ENCODE results near the gene PLXNA2. TPM values are rescaled to one million over a fixed set of nuclear protein-coding genes. Genes with fewer than 3 reads are reported as not detected.

PLXNA2 gene
- total RNA-seq, 1 donor from 2014 or later: 17.7 TPM

DNA sequence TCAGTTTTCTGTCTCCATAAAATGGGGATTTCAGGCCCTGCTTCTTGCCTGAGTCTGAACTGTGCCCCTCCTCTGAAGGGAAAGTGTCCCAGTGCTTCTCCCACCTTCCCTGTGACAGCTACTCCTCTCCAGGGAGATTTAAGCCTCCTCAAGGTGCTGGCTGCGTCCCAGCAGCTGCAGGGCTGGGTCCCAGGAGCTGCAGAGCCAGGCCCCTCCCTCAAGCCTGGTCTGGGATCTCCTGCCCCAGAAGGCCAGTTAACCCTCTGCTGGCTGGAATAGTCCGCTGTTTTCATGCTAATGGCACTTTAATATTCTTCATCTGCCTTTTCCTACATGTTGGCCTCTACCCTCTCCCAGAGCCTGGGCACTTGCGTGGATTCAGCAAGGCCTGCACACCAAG is 99.0 kb downstream of the PLXNA2 start:
- no peaks in the 10 kb centered on the region for H3K79me2 ChIP-seq (ENCODE audit: insufficient read depth, low read length)
- no peaks in the 10 kb centered on the region for H3K36me3 Mint-ChIP-seq (ENCODE audit: low read depth, unreplicated experiment)
- H3K4me2 ChIP-seq (ENCODE audit: low read length): no peak overlapping the region
- H2AFZ ChIP-seq (ENCODE audit: low read depth, low read length): no peak overlapping the region
- no peaks in the 10 kb centered on the region for H3K9me3 Mint-ChIP-seq (ENCODE audit: unreplicated experiment)
- no peak for FAIRE-seq
- no peaks in the 10 kb centered on the region for H3K4me1 ChIP-seq (ENCODE audit: insufficient read depth, low read length)
- H3K36me3 ChIP-seq (ENCODE audit: insufficient read depth, low read length): peaks cover 5% of the 10 kb centered on the region
- H4K20me1 ChIP-seq (ENCODE audit: insufficient read depth, low read length): peaks cover 4% of the 10 kb centered on the region
- no peaks in the 10 kb centered on the region for H3K4me1 Mint-ChIP-seq (ENCODE audit: low read depth, unreplicated experiment)
- no peak overlapping the region for H3K27ac Mint-ChIP-seq (ENCODE audit: unreplicated experiment)
- H3K4me3 ChIP-seq (ENCODE audit: insufficient read depth, low read depth, low read length): no peak overlapping the region
- no peak overlapping the region for H3K4me3 Mint-ChIP-seq (ENCODE audit: unreplicated experiment)
- H3K27ac ChIP-seq (ENCODE audit: low read depth, low read length): no peak overlapping the region
- no peaks in the 10 kb centered on the region for H3K9me3 ChIP-seq (ENCODE audit: insufficient read depth, low read depth, low read length)
- peaks cover 9% of the 10 kb centered on the region for H3K27me3 Mint-ChIP-seq (ENCODE audit: low read depth, unreplicated experiment)
- H3K27me3 ChIP-seq (ENCODE audit: insufficient read depth, low read length): no peaks in the 10 kb centered on the region
- DNase-seq (ENCODE audit: low read depth): no peak
- TF ChIP-seq EZH2 (IDR thresholded peaks at IDR 0.05; ENCODE audit: insufficient read depth, low read length) (no peak), CTCF (IDR thresholded peaks at IDR 0.05; ENCODE audit: insufficient read depth, low read depth, low read length) (no peak)
- no peak overlapping the region for H3K9ac ChIP-seq (ENCODE audit: low read length)

- Histone ChIP-seq H3K4me1 (ENCODE audit: insufficient read depth, low read length) (no peaks in the 10 kb centered on the region), H3K9me3 (ENCODE audit: insufficient read depth, low read depth, low read length) (no peaks in the 10 kb centered on the region), H3K4me2 (ENCODE audit: low read length) (no peak overlapping the region), H3K9ac (ENCODE audit: low read length) (no peak overlapping the region), H3K36me3 (ENCODE audit: insufficient read depth, low read length) (peaks cover 5% of the 10 kb centered on the region), H2AFZ (ENCODE audit: low read depth, low read length) (no peak overlapping the region), H3K27me3 (ENCODE audit: insufficient read depth, low read length) (no peaks in the 10 kb centered on the region), H3K4me3 (ENCODE audit: insufficient read depth, low read depth, low read length) (no peak overlapping the region), H3K27ac (ENCODE audit: low read depth, low read length) (no peak overlapping the region), H3K79me2 (ENCODE audit: insufficient read depth, low read length) (no peaks in the 10 kb centered on the region), H4K20me1 (ENCODE audit: insufficient read depth, low read length) (no peaks in the 10 kb centered on the region)
- TF ChIP-seq EZH2 (IDR thresholded peaks at IDR 0.05; ENCODE audit: insufficient read depth, low read length) (no peak), CTCF (IDR thresholded peaks at IDR 0.05; ENCODE audit: insufficient read depth, low read depth, low read length) (no peak)
- H3K36me3 Mint-ChIP-seq (ENCODE audit: low read depth, unreplicated experiment): no peaks in the 10 kb centered on the region
- DNase-seq (ENCODE audit: low read depth) (no peak), FAIRE-seq (no peak)
- no peaks in the 10 kb centered on the region for H3K9me3 Mint-ChIP-seq (ENCODE audit: unreplicated experiment)
- peaks cover 14% of the 10 kb centered on the region for H3K27me3 Mint-ChIP-seq (ENCODE audit: low read depth, unreplicated experiment)
- no peak overlapping the region for H3K27ac Mint-ChIP-seq (ENCODE audit: unreplicated experiment)
- no peak overlapping the region for H3K4me3 Mint-ChIP-seq (ENCODE audit: unreplicated experiment)
- H3K4me1 Mint-ChIP-seq (ENCODE audit: low read depth, unreplicated experiment): no peaks in the 10 kb centered on the region
These were observed 101.4 kb downstream of the PLXNA2 start for GRCh38 chr1:208142590-208143382.

- Histone ChIP-seq H3K27ac (ENCODE audit: low read depth, low read length) (no peak overlapping the region), H3K4me3 (ENCODE audit: insufficient read depth, low read depth, low read length) (no peak overlapping the region), H3K9me3 (ENCODE audit: insufficient read depth, low read depth, low read length) (no peaks in the 10 kb centered on the region), H3K36me3 (ENCODE audit: insufficient read depth, low read length) (peaks cover 5% of the 10 kb centered on the region), H3K4me1 (ENCODE audit: insufficient read depth, low read length) (no peaks in the 10 kb centered on the region), H3K79me2 (ENCODE audit: insufficient read depth, low read length) (no peaks in the 10 kb centered on the region), H2AFZ (ENCODE audit: low read depth, low read length) (no peak overlapping the region), H3K4me2 (ENCODE audit: low read length) (no peak overlapping the region), H4K20me1 (ENCODE audit: insufficient read depth, low read length) (no peaks in the 10 kb centered on the region), H3K9ac (ENCODE audit: low read length) (no peak overlapping the region), H3K27me3 (ENCODE audit: insufficient read depth, low read length) (no peaks in the 10 kb centered on the region)
- H3K9me3 Mint-ChIP-seq (ENCODE audit: unreplicated experiment): no peaks in the 10 kb centered on the region
- TF ChIP-seq CTCF (IDR thresholded peaks at IDR 0.05; ENCODE audit: insufficient read depth, low read depth, low read length): no peak
- no peak for TF ChIP-seq EZH2 (IDR thresholded peaks at IDR 0.05; ENCODE audit: insufficient read depth, low read length)
- FAIRE-seq (no peak), DNase-seq (ENCODE audit: low read depth) (no peak)
- H3K36me3 Mint-ChIP-seq (ENCODE audit: low read depth, unreplicated experiment): no peaks in the 10 kb centered on the region
- no peak overlapping the region for H3K27ac Mint-ChIP-seq (ENCODE audit: unreplicated experiment)
- H3K27me3 Mint-ChIP-seq (ENCODE audit: low read depth, unreplicated experiment): peaks cover 19% of the 10 kb centered on the region
- H3K4me3 Mint-ChIP-seq (ENCODE audit: unreplicated experiment): no peak overlapping the region
- H3K4me1 Mint-ChIP-seq (ENCODE audit: low read depth, unreplicated experiment): no peaks in the 10 kb centered on the region
These were observed 102.5 kb downstream of the PLXNA2 start for GRCh38 chr1:208141610-208142192.

Data from astrocyte (in vitro differentiated cells and primary cell).